B cell (primary cell): ENCODE results near the gene LSG1.

Source experiments
- CTCF ChIP-seq: fragments of 200-600 bp; IDR thresholded peaks from one replicate; pipeline ENCODE4 v1.8.0; 2022; ENCODE audit warnings: antibody characterized with exemption, mild to moderate bottlenecking
- EZH2 ChIP-seq: IDR thresholded peaks from 2 replicates; pipeline ENCODE4 v1.6.1; 2012; ENCODE audit warnings: borderline replicate concordance, low read depth, mild to moderate bottlenecking, moderate library complexity, low read length; ENCODE audit not compliant: insufficient read depth, poor library complexity, severe bottlenecking

- TF ChIP-seq EZH2 (no peak), CTCF (no peak)
Measured at GRCh38 chr3:194667363-194667762, 4.6 kb downstream of the LSG1 start.
